ENCODE results near the gene NES. TPM values are rescaled to one million over a fixed set of nuclear protein-coding genes. Genes with fewer than 3 reads are reported as not detected.
"Not testable (repeated sequence)": the region's sequence is repeated elsewhere in the genome, so short reads cannot be mapped to it uniquely, and the experiment has no call there.

The NES gene
- total and polyA plus RNA-seq, 2 experiments from 2014 or later = 3.6 to 13.8 TPM

DNA sequence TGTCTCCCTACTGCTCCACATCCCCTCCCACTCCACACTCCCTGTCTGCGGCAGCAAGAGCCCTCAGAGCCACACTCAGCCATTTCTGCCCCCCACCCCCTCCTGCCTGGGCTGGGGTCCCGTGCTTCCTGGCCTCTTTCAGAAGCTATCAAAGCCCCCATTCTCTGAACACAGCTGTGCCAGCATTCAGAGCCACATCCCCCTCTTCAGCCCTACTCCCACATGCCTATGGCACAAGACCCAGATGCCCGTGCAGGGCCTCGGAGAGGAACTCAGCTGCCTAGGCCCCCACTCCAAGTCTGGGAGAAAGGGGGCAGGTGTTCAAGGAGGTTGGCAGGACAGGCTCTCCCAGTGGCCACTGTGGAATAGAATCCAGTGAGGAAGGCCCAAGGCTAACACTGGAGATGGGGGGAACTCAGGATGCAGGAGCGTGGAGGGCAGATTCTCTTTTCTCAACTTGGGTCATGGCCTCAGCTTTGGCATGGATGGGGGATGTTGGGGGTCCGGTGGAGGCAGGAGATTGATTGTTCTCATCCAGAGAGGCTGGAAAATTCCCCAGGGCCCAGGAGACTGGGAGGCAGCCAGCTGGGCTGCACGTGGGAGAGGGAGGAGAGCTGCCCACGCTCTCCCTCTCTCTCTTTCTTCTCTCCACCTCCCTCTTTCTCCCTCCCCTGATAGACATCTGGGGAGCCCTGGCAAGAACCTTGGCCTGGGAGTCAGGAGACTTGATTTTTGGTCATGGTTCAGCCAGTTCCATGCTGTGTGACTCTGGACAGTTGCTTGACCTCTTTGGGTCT, 38.8 kb downstream of the NES start:
- Histone ChIP-seq H3K4me3 (no peak overlapping the region), H3K36me3 (replicated peaks; ENCODE audit: insufficient read depth, low read depth) (no peaks in the 10 kb centered on the region), H3K79me2 (no peaks in the 10 kb centered on the region), H3K9me3 (ENCODE audit: low read depth) (no peaks in the 10 kb centered on the region), H4K20me1 (ENCODE audit: insufficient read depth, poor library complexity, severe bottlenecking) (no peaks in the 10 kb centered on the region), H3K27me3 (peaks cover 92% of the 10 kb centered on the region), H3K27ac (no peak overlapping the region), H3K9me2 (replicated peaks; ENCODE audit: insufficient read depth) (no peaks in the 10 kb centered on the region), H3K4me2 (no peak overlapping the region), H3K4me1 (ENCODE audit: insufficient read depth) (peaks cover 7% of the 10 kb centered on the region), H2AFZ (no peak overlapping the region)
- 68% methylated on average over 8 of the region's 8 CpGs for WGBS (ENCODE audit: low lambda C conversion rate, missing lambda C conversion rate)
- TF ChIP-seq, protein P1, sequence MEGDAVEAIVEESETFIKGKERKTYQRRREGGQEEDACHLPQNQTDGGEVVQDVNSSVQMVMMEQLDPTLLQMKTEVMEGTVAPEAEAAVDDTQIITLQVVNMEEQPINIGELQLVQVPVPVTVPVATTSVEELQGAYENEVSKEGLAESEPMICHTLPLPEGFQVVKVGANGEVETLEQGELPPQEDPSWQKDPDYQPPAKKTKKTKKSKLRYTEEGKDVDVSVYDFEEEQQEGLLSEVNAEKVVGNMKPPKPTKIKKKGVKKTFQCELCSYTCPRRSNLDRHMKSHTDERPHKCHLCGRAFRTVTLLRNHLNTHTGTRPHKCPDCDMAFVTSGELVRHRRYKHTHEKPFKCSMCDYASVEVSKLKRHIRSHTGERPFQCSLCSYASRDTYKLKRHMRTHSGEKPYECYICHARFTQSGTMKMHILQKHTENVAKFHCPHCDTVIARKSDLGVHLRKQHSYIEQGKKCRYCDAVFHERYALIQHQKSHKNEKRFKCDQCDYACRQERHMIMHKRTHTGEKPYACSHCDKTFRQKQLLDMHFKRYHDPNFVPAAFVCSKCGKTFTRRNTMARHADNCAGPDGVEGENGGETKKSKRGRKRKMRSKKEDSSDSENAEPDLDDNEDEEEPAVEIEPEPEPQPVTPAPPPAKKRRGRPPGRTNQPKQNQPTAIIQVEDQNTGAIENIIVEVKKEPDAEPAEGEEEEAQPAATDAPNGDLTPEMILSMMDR (IDR thresholded peaks at IDR 0.05; ENCODE audit: poor library complexity) = no peak
- no peak for DNase-seq (ENCODE audit: low spot score)

DNA sequence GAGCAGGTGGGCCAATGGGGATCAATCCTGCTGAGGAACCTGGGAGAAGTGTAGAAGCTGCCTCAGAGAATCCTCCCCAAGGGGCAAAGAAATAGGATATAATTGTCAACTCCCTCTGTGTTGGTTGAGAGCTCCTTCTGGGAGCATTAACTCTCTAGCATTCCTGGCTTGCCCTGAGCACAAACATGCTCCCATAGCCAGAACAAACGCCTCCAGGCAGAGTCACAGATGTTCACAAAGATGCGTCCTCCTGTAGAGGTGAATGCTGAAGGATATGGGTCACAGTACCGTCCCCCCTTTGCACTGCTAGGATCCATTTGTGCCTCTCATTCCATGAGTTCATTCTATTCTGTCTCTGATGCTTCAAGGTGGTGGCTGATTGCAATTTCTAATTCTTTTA, 44.9 kb downstream of the NES start:
- H3K79me2 ChIP-seq = no peaks in the 10 kb centered on the region
- no peak for TF ChIP-seq EZH2phosphoT487 (IDR thresholded peaks at IDR 0.05; ENCODE audit: low read depth, severe bottlenecking, unreplicated experiment)
- TF ChIP-seq EZH2 (IDR thresholded peaks at IDR 0.05; ENCODE audit: borderline replicate concordance) = no peak
- TF ChIP-seq, protein P1 (IDR thresholded peaks at IDR 0.05; ENCODE audit: poor library complexity) = no peak
- H3K9me3 ChIP-seq (ENCODE audit: low read depth) = no peaks in the 10 kb centered on the region
- no peaks in the 10 kb centered on the region for H3K36me3 ChIP-seq (replicated peaks; ENCODE audit: insufficient read depth, low read depth)
- 75% methylated on average over 3 of the region's 3 CpGs for WGBS (ENCODE audit: low lambda C conversion rate, missing lambda C conversion rate)
- H3K27me3 ChIP-seq = peaks cover 74% of the 10 kb centered on the region
- H3K4me1 ChIP-seq (ENCODE audit: insufficient read depth) = no peaks in the 10 kb centered on the region
- H4K20me1 ChIP-seq (ENCODE audit: insufficient read depth, poor library complexity, severe bottlenecking) = no peaks in the 10 kb centered on the region
- no peak for DNase-seq (ENCODE audit: low spot score)
- no peak overlapping the region for H3K4me3 ChIP-seq
- H3K27ac ChIP-seq = no peak overlapping the region
- H3K4me2 ChIP-seq = no peak overlapping the region
- H2AFZ ChIP-seq = no peak overlapping the region
- H3K9me2 ChIP-seq (replicated peaks; ENCODE audit: insufficient read depth) = no peaks in the 10 kb centered on the region

DNA sequence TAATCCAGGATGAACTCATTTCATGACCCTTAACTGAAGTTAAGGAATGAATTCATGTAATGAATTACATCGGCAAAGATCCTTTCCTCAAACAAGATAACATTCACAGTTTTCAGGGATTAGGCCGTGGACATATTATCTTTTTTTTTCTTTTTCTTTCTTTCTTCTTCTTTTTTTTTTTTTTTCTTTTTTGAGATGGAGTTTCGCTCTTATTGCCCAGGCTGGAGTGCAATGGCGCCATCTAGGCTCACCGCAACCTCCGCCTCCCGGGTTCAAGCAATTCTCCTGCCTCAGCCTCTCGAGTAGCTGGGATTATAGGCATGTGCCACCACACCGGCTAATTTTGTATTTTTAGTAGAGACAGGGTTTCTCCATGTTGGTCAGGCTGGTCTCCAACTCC, 46.1 kb downstream of the NES start:
- H3K36me3 ChIP-seq (replicated peaks; ENCODE audit: insufficient read depth, low read depth); H3K79me2 ChIP-seq; H3K4me3 ChIP-seq; H3K4me2 ChIP-seq; H3K9me2 ChIP-seq (replicated peaks; ENCODE audit: insufficient read depth); H3K9me3 ChIP-seq (ENCODE audit: low read depth); H4K20me1 ChIP-seq (ENCODE audit: insufficient read depth, poor library complexity, severe bottlenecking); H2AFZ ChIP-seq; H3K27ac ChIP-seq; DNase-seq (ENCODE audit: low spot score); H3K4me1 ChIP-seq (ENCODE audit: insufficient read depth): not testable (repeated sequence)
- TF ChIP-seq, protein P1 (IDR thresholded peaks at IDR 0.05; ENCODE audit: poor library complexity) = peak; percentile 2
- 50% methylated on average over 9 of the region's 9 CpGs for WGBS (ENCODE audit: low lambda C conversion rate, missing lambda C conversion rate)
- H3K27me3 ChIP-seq = peaks cover 74% of the 10 kb centered on the region
